ENCODE measurements around the gene SERPINA6.
"Not testable (repeated sequence)": the region's sequence is repeated elsewhere in the genome, so short reads cannot be mapped to it uniquely, and the experiment has no call there.

Gene SERPINA6

DNA sequence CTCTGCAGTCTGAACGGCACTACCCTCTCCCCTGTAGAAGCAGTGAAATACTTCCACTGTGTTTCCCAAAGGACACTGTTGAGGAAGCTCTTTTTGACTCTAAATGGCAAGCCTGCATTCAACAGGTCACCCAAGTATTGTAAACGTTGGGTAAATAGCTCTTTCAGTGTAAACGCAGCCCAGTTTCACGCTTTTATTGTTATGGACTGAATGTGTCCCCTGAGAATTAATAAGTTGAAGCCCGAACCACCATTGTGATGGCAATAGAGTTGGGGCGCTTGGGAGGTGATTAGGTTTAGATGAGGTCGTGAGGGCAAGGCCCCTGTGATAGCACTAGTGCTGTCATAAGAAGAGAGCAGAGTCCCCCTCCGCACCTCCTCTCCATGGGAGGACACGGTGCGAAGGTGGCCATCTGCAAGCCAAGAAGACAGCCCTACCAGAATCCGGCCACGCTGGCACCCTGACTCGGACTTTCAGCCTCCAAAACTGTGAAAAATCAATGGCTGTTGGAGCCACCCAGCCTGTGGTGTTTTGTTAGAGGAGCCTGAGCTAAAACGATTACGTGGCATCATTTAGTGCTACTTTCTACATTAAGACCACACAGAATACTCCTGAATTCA, 31.1 kb downstream of the SERPINA6 start:
- DNase-seq: no peak

DNA sequence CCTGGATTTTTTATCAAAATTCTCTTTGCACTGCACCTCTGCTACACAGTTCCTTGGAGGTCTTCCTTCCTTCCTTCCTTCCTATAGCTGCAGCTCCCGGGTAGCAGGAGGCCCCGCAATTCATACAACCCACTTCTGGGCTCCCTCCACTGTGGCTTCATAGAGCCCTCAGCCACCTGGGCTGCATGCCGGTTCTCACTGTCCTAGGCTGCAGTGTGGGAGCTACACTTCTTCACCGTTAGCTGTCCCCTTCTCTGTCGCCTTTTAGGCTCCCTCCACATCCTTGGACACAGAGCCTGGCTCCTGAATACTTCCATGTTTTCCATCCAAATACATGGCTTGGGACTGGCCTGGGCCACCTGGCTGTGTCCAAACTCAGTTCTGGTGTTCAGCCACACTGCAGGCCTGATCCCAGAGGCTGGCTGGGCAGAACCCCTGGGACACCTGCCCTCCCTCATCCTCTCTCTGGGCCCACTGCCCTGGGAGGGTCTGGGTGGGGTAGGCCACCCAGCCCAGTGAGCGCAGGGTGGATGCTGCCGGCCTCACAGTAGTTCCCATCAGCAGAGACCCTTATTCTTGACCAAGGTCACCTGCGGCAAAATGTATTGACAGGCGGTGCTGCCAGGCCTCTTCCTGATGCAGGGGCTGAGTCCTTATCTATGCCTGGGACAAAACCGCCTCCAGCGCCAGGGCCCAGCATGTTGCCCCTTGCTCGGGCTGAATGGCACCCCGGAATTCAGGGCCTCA, 31.8 kb downstream of the SERPINA6 start:
- no peak for DNase-seq

DNA sequence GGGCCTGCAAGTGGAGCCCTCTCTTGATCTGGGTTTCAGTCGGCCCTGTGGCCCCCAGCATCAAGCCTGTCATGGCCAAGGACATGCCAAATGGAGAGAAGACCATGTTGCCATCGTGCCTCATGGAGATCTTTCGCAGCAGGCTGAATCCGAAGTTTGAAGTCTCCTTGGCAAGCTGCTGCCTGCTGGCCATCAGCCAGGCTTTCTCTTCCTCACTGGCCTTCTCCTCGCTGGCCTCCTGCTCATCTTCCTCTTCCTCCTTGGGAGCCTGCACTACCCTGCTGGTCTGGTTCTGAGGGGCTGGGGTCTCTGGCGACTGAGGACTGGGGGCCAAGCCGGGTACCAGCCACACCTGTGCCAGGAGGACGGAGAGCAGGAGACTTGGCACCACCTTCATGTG, 32.9 kb downstream of the SERPINA6 start:
- no peak for DNase-seq

DNA sequence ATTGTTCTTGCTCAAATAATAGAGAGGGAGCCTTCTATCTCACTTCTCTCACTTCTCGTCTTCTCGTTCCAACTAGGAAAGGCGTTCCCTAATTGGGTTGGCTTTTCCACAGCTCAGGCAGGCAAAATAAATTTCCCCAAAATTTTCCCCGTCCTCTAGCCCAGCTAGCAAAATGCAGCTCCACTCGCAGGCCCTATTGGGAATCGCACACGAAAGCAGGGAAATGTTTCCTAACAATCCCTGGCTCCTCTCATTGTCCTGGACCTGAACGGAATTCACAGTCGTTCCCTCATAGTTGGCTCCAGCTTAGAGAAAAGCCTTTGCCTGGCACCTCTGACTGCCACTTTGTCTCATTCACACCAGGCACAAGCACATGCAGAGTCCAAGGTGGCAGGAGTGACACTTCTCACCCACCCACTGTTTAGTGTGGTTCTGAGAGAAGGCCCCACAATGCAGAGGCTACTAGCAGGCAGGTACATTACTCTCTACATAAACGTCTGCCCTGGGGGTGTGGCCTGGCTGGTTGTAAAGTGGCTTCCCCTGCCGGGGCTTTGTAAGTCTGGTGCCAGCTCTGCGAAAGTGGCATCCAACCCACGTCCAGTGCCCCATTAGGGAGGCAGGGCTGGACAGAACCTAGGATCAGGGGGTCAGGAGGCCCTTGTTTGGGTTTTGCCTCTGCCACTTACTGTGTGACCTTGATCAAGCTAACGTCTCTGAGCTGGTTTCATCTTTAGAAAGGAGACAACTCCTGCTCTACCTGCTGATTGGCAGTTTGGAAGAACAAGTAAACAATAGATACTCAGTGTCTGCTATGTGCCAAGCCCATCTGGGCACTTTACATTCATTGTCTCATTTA, 34.3 kb downstream of the SERPINA6 start:
- no peak for DNase-seq

DNA sequence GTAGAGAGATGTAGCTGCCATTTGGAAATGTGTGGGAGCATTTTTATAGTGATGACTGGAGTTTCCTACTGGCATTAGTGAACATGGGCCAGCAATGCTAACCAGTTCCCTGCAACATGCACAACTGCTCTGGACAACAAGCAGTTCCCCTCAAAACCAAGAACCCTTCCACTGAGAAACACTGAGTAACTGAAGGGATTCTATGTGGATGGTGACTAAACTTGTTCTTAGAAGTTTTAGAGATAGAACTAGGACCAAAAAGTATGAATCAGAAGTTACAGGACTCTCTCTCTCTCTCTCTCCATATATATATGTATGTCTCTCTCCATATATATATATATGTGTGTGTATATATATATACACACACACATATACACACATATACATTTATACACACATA, 38.0 kb downstream of the SERPINA6 start:
- no peak for DNase-seq

DNA sequence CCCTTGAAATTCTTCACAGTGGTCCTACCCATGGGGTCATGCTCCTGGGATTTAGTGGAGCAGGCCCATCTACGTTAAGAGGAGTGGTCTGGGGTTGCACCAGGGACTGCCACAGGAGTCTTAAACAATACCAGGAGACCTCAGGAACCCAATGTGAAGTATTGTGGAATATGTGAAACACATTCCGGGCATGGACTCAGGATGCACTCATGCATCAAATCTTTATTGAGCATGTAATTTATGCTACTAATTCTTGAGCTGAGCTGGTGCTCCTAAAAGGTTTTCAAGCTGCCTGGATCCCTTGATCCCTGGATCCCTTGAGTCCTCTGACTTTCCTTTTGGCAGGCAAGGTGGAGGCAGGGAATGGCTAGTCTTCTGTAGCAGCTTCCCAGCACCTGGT, 38.9 kb downstream of the SERPINA6 start:
- DNase-seq: no peak

DNA sequence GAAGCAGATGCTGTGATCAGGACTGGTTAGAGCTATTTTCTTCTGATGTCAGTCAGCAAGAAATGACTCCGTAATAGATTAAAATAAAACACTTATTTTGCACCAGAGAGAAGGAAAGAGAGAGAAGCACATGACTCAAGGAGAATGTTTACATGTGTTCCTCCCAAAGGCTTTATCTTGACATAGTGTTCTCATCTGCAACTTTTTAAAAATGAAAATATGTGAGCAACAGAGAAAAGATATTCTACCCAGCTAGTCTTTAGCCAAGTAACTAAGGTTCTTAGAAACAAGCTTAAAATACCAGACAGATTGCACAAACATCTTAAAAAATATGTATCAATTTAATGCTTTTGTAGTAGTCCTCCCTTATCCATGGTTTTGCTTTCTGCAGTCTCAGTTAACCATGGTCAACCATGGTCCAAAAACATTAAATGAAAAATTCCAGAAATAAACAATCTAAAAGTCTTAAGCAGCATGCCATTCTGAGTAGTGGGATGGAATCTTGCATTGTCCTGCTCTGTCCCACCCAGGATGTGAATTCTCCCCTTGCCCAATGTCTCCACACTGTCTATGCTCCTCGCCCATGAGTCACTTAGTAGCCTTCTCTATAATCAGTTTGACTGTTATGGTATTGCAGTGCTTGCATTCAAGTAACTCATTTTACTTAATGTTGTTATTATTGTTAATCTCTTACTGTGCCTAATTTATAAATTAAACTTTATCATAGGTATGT, 40.0 kb downstream of the SERPINA6 start:
- DNase-seq: no peak

DNA sequence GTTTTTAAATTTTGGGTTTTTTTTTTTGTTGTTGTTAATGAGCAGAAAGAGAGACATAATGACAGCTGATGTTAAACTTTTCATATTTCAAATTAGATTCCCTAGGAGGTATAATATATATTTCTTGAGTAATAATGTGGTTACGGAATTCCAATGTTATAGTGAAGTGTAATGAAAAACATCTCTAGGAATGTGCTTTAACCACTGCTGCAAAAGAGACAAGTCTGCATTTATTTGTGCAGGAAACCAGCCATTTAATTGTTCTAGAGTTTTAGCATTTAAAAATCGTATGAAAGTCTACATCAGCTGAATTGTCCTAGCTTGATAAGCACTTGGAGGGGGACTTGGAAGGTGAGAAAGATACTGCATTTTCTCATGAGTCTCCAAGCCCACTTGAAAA, 44.4 kb downstream of the SERPINA6 start:
- DNase-seq: no peak

DNA sequence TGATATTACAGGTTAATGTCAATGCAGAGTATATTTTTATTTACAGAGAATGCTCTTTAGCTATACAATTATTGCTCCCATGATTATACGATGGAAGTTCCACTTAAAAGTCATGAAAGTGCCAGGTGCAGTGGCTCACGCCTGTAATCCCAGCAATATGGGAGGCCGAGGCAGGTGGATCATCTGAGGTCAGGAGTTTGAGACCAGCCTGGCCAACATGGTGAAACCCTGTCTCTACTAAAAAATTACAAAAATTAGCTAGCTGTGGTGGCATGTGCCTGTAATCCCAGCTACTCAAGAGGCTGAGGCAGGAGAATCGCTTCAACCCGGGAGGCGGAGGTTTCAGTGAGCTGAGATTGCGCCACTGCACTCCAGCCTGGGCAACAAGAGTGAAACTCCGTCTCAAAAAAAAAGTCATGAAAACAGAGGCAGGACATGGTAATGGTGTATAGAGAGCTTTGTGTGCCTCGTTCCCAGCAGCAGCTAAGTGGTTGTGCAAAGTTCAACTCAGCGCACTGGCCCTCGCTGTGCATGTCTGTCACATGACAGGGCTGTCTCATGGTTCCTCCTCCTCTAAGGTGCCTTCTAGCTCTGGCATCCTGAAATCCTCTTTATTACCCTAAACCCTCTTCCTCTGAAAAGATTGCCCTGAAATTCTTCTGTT, 46.1 kb downstream of the SERPINA6 start:
- DNase-seq: not testable (repeated sequence)

DNA sequence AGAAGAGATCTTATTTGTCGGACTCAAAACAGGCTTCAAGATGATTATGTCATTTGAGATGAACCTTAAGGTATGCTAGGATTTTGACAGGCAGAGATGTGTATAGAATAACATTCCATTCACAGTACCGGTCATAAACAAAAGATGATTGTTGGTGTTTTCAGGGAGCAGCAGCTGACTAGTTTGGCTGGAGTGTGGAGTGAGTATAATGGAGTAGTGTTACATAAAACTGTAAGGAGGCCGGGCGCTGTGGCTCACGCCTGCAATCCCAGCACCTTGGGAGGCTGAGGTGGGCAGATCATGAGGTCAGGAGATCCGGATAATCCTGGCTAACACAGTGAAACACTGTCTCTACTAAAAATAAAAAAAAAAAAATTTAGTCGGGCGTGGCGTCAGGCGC, 54.0 kb downstream of the SERPINA6 start:
- no peak for DNase-seq

DNA sequence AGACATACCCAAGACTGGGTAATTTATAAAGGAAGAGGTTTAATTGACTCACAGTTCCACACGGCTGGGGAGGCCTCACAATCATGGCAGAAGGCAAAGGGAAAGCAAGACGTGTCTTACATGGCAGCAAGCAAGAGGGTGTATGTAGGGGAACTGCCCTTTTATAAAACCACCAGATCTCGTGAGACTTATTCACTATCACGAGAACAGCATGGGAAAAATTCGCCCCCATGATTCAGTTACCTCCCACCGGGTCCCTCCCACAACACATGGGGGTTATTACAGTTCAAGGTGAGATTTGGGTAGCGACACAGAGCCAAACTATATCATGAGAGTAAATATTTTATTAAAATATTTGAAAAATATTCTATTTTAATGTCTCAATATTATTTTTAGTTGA, 54.6 kb downstream of the SERPINA6 start:
- DNase-seq: not testable (repeated sequence)

DNA sequence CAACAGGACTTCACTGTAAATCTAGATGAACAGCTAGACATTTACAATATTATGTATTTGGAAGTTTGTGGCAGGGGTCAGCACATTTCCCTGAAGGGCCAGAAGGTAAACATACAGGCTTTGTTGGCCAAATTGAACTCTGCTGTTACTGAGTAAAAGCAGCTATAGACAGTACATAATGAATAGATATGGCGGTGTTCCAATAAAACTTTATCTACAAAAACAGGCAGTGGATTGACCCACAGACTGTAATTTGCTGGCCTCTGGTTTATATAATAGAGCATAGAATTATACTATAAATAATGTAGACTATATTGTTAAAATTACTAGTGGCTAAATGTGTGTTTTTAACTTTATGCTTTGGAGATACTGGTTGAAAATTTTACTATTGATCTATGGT, 55.8 kb downstream of the SERPINA6 start:
- DNase-seq: no peak

DNA sequence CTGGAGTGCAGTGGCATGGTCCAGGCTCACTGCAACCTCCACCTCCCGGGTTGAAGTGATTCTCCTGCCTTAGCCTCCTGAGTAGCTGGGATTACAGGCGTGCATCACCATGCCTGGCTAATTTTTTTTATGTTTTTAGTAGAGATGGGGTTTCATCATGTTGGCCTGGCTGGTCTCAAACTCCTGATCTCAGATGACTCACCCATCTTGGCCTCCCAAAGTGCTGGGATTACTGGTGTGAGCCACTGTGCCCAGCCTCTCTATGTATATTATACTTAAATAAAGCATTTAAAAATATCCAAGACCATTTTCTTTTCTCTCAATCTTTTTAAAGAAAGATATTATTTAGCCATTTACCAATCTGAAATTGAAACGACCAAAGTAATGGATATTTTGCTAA, 58.9 kb downstream of the SERPINA6 start:
- DNase-seq: not testable (repeated sequence)

All from NCI-H187 treated with DMSO at 0.1 percent for 48 hours (cell line).